HG02763 (cell line): ENCODE data around the gene PPME1.

Experiments used
- ATAC-seq: cut with Tn5 transposase; IDR thresholded peaks from one replicate; pipeline ENCODE4 v1.9.1; 2021; ENCODE audit warnings: mild to moderate bottlenecking, moderate library complexity; ENCODE audit not compliant: unreplicated experiment

PPME1 gene

DNA sequence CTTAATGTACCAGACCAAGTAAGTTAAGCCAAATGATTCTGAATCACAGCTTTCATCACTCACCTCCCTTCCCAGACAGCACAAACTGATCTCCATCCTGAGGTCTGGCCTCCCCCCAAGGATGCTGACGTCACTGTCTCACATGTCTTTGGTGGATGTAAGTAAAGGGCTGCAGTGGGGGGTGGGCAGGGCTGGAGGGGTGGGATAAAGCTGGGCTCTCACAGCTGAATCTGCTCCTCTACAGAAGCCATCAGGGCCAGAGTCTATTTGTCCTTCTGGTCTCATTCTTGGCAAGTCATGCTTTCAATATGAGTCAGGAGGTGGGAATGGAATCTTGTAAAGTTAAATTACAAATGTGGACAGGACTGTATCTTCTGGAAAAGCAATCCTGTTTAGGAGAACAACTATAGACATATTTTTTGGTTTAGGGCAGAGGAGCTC is 107.7 kb downstream of the PPME1 start:
- no peak for ATAC-seq

DNA sequence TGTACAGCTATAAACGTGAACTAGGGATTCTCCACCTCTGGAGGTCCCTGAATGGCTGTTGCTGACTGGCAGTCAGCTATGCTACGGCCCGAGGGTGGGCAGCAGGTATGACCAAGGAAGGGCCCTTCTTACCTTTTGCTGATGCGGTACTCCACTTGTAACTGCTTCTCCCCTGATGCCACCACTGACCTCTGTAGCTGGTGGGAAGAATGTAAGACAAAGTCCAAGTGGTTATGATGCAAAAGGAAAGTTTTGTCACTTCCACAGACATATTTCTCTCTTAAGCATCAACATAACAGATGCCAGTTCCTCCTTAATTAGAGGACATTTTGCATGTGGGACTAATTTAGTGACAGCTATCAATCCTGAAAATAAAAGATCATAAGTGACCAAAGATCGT is 108.2 kb downstream of the PPME1 start:
- ATAC-seq, result no peak

DNA sequence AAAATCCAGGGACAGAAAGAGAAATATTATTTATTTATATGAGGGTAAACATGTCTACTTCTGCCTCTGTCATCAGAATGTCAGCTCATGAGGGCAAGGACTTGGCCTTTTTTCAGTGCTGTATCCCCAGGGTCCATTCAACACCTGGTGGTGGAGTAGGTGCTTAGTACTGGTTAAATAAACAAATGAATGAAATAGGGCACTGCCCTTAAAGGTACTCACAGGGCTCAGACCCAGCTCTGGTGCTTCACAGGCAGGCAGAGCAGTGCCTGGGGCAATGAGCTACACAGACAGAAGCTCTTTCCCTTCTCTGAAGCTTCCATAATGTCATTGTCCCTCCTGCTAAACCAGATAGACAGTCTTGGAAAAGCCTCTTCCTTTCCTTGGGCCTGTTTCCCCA is 109.4 kb downstream of the PPME1 start:
- ATAC-seq, result no peak

DNA sequence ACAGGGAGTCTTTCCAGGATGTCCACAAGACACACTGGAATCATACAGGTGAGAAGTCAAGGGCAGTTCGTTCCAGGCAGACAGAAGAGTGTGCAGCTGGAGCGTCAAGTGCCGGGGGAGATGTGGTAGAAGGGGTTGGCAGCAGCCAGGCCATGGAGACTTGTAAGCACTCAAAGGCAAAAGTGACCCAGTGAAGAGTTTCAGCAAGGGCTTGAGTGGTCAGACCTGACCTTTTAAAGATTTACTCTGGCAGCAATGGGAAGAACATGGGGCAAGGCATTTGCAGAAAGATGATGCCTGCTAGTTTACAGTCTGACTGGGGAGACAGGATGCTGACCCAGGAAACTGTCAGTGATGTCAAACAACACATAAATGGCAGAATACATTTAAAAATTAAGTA is 111.3 kb downstream of the PPME1 start:
- no peak for ATAC-seq

DNA sequence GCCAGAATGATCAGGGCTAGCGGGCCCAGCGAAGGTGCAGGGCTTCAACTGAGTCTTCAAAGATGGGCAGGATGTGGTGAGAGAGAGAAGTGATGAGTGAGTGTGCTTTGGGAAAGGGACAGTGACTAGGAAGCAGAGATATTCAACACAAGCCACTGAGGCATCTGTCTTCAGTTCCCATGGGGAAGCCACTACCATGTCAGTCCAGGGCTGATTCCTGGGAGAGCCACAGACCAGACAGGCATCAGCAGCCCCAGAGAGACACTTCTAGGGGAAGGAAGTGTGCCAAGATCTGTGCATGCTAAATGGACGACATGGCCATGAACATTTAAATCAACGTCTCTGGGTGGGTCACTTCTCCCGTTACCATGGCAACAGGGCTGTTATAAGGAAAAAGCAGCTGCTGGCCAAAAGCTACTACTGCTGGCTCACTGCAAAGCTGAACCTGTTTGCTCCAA is 111.9 kb downstream of the PPME1 start:
- no peak for ATAC-seq

DNA sequence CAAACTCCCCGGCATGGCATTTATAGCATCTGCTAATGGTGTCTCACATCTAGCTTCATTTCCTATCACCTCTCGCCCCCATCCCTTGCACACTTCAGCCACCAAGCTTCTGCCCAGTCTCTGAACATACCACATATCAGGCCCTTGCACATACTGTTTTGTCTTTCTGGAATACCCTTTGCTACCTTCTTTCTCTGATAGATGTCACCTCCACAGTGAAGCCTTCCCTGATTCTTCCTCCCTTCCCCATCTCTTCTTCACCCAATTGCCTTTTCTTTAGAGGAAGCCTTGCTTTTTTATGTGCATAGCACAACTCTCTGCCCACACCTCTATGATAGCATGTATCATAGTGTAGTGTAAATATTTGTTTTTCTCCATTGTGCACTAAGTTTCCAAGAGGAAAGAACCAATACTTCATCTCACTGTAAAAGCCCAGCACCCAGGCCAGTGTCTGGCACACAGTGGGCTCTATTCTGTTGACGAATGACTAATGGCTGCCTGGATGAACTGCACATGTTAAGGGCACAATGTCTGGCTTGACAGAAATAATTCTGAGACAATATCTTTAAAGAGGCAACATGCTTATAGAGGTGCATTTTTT is 112.6 kb downstream of the PPME1 start:
- ATAC-seq, result no peak

DNA sequence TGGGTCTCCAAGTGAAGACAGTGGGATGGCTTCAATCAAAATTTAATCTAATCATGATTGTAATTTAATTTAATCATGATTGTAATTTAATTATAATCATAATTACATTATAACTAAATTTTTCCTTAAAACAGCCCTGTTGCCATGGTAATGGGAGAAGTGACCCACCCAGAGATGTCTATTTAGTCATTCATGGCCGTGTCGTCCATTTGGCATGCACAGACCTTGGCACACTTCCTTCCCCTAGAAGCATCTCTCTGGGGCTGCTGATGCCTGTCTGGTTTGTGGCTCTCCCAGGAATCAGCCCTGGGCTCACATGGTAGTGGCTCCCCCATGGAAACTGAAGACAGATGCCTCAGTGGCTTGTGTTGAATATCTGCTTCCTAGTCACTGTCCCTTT is 113.4 kb downstream of the PPME1 start:
- ATAC-seq, result no peak

DNA sequence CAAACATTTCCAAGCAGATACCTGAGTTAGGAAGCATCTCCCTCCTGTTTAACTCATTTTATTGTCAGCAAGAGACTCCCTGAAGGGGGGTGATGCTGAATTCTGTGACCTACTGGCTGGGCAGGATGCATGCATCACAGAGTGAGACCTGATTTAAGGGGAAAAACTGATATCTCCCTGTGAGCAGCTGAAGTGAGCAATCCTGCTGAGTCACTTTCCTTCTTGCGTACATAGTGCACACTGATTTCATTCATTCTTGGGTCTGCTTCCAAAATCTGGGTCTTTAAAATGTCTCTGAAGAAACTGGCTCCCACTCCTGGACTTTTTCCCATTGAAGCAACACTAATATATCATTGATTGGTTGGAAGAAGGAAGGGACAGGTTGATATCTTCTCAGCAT is 117.1 kb downstream of the PPME1 start:
- no peak for ATAC-seq

DNA sequence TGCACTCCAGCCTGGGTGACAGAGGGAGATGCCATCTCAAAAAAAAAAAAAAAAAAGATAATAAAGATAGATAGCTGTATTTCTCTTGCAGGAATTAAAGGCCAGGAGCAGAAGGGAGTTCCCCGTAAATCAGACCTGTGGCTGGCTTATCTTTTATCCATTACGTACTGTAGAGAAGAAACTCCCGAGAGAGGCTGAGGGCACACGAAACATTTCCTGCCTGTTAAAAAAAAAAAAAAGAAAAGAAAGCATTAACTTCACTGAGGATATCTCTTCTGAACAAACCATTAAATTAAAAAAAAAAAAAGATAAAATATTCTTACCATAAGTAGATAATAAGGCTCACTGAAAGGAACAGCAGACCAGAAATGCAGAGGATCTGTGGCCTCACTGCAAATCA is 117.8 kb downstream of the PPME1 start:
- ATAC-seq, result no peak

DNA sequence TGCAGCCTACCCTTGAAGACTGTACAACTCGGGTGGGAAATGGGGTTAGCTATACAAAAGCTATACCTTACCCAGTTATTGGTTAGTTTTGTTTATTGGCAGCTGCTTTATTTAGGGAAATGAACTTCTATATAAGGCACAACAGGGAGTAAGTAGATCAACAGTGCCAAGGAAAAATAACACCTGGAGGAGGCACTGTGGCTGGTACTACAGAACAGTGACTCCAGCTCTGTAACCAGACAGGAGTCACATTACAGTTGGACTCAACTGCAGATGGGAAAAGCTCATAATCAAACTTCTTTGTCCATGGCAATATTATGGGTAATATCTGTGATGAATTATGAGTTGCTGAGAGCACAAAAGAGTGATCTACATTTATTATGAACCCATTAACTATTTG is 126.4 kb downstream of the PPME1 start:
- ATAC-seq, result no peak

DNA sequence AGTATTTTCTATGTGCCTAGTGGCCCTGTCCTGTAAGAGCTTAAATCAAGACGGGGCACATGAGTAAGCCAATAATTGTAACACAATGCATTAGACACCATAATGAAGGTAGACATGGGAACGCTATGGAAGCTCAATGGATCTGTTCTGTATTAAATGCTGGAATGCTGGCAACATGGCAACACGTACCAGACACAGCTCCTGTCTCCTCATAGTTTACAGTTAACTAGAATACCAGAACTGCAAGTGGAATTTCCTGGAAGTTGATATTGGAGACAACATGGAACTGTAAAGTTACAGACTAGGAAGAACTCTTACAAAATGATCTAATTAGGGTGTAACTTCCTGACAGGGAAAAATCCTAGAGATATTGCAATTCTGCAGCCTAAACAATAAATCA is 127.9 kb downstream of the PPME1 start:
- no peak for ATAC-seq
